SU-DHL-6 (cell line): Measurements from ENCODE around the gene NDUFS5.

Experiments
- H2AFZ ChIP-seq: fragments of 200-600 bp; sonication (generic); 2 replicates; pipeline ENCODE4 v1.6.1; 2014; ENCODE audit warnings: low read depth, mild to moderate bottlenecking, moderate library complexity, mixed read lengths, antibody characterized with exemption, low read length; ENCODE audit not compliant: severe bottlenecking
- H3F3A ChIP-seq: fragments of 200-600 bp; shearing (Covaris generic); 2 replicates; pipeline ENCODE4 v1.6.0; 2016; ENCODE audit warnings: antibody characterized with exemption, mild to moderate bottlenecking; ENCODE audit not compliant: insufficient read depth
- H3K27ac ChIP-seq: fragments of 200-600 bp; sonication (generic); 2 replicates; pipeline ENCODE4 v1.5.1; 2016; ENCODE audit warnings: low read depth, mild to moderate bottlenecking, low read length, moderate library complexity, mixed read lengths
- H3K27me3 ChIP-seq: fragments of 200-600 bp; sonication (generic), shearing (Covaris generic); 2 replicates; pipeline ENCODE4 v1.6.0; 2014; ENCODE audit warnings: mild to moderate bottlenecking, low read length
- H3K36me3 ChIP-seq: fragments of 200-600 bp; sonication (generic); 2 replicates; pipeline ENCODE4 v1.6.1; 2014; ENCODE audit warnings: mild to moderate bottlenecking, low read length, mixed read lengths
- H3K4me2 ChIP-seq: fragments of 300-600, 200-600 bp; shearing (Covaris generic), sonication (generic); 2 replicates; pipeline ENCODE4 v1.6.0; 2014; ENCODE audit warnings: low read length, low read depth, mild to moderate bottlenecking; ENCODE audit not compliant: poor library complexity, severe bottlenecking
- H3K4me3 ChIP-seq: fragments of 200-600 bp; sonication (generic); 2 replicates; pipeline ENCODE4 v1.5.1; 2014; ENCODE audit warnings: antibody characterized with exemption, low read length, mild to moderate bottlenecking, mixed read lengths; ENCODE audit not compliant: insufficient read depth, poor library complexity, severe bottlenecking
- H3K79me2 ChIP-seq: fragments of 200-600 bp; sonication (generic); 2 replicates; pipeline ENCODE4 v1.6.1; 2014; ENCODE audit warnings: mild to moderate bottlenecking, low read length, moderate library complexity; ENCODE audit not compliant: insufficient read depth
- H3K9ac ChIP-seq: fragments of 200-600 bp; sonication (generic); 2 replicates; pipeline ENCODE4 v1.7.0; 2014; ENCODE audit warnings: mild to moderate bottlenecking, low read length
- H3K9me2 ChIP-seq: fragments of 200-600 bp; sonication (generic); replicated peaks from 2 replicates; pipeline ENCODE4 v1.6.1; 2014; ENCODE audit warnings: low read length; ENCODE audit not compliant: insufficient read depth
- H3K9me3 ChIP-seq: fragments of 200-600 bp; sonication (generic); 2 replicates; pipeline ENCODE4 v1.6.1; 2014; ENCODE audit warnings: low read length, mixed read lengths; ENCODE audit not compliant: insufficient read depth
- H4K20me1 ChIP-seq: fragments of 200-600 bp; sonication (generic); 2 replicates; pipeline ENCODE4 v1.6.1; 2014; ENCODE audit warnings: low read depth, mild to moderate bottlenecking, antibody characterized with exemption, low read length, moderate library complexity, mixed read lengths
- EZH2phosphoT487 ChIP-seq: fragments of 200-600 bp; sonication (generic), shearing (Covaris generic); conservative IDR thresholded peaks from 2 replicates; pipeline ENCODE4 v1.6.1; 2018; ENCODE audit warnings: mild to moderate bottlenecking, antibody characterized with exemption, low read length, moderate library complexity, mixed read lengths
- TF ChIP-seq, protein P1 (sequence below): fragments of 200-600 bp; sonication (generic); IDR thresholded peaks from one replicate; pipeline ENCODE4 v1.5.1; 2017; ENCODE audit warnings: antibody characterized with exemption, mild to moderate bottlenecking, low read length, moderate library complexity; ENCODE audit not compliant: insufficient read depth, poor library complexity, severe bottlenecking

Gene NDUFS5

DNA sequence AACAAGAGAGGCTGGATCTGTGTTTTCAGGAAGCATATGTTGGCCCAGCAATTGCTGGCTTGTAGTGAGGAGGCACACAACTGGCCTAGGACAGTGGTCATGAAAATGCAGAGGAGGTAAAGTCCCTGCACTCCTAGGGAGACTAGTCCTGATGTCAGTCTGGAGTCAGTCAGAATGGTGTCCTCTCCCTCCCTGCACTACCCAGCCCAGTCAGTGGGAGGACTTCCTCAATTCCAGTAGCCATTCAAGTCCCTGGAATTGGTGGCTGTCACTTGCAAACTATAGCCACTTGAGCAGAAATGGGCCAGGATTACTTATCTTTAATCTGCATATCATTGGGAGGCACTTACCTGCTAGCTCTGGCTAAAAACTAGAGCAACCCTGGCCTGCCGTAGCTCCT, 18.6 kb downstream of the NDUFS5 start:
- no peaks in the 10 kb centered on the region for H3K9me2 ChIP-seq
- H3K9ac ChIP-seq = no peak overlapping the region
- no peaks in the 10 kb centered on the region; the same call in 1 of the 2 replicates for H3F3A ChIP-seq
- no peak overlapping the region for H2AFZ ChIP-seq
- no peaks in the 10 kb centered on the region for H4K20me1 ChIP-seq
- no peak overlapping the region for H3K4me2 ChIP-seq
- no peaks in the 10 kb centered on the region for H3K27me3 ChIP-seq
- H3K79me2 ChIP-seq = no peaks in the 10 kb centered on the region
- H3K36me3 ChIP-seq = peaks cover 2% of the 10 kb centered on the region; the same call in 1 of the 2 replicates
- TF ChIP-seq, protein P1, sequence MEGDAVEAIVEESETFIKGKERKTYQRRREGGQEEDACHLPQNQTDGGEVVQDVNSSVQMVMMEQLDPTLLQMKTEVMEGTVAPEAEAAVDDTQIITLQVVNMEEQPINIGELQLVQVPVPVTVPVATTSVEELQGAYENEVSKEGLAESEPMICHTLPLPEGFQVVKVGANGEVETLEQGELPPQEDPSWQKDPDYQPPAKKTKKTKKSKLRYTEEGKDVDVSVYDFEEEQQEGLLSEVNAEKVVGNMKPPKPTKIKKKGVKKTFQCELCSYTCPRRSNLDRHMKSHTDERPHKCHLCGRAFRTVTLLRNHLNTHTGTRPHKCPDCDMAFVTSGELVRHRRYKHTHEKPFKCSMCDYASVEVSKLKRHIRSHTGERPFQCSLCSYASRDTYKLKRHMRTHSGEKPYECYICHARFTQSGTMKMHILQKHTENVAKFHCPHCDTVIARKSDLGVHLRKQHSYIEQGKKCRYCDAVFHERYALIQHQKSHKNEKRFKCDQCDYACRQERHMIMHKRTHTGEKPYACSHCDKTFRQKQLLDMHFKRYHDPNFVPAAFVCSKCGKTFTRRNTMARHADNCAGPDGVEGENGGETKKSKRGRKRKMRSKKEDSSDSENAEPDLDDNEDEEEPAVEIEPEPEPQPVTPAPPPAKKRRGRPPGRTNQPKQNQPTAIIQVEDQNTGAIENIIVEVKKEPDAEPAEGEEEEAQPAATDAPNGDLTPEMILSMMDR = no peak
- no peak for TF ChIP-seq EZH2phosphoT487
- no peak overlapping the region for H3K27ac ChIP-seq
- no peaks in the 10 kb centered on the region for H3K9me3 ChIP-seq
- no peak overlapping the region for H3K4me3 ChIP-seq

DNA sequence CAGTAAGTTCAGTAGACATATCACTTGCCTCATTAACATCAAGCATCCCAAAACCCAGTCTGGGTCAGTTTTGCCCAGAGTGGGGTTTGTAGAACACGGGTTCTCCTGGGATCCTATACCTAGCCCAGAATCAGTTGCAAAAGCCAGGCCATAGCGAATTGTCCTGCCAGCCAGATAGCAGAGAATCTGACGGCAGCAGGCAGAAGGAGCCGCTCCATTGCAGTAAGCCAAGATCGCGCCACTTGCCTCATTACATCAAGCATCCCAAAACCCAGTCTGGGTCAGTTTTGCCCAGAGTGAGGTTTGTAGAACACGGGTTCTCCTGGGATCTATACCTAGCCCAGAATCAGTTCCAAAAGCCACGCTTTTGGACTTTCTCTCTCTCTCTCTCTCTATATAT, 19.1 kb downstream of the NDUFS5 start:
- no peak overlapping the region for H3K9ac ChIP-seq
- H3K79me2 ChIP-seq = no peaks in the 10 kb centered on the region
- no peaks in the 10 kb centered on the region for H3K9me2 ChIP-seq
- H3K4me2 ChIP-seq = no peak overlapping the region
- no peaks in the 10 kb centered on the region for H3K27me3 ChIP-seq
- H3K27ac ChIP-seq = no peak overlapping the region
- no peak overlapping the region for H2AFZ ChIP-seq
- H4K20me1 ChIP-seq = no peaks in the 10 kb centered on the region
- H3K4me3 ChIP-seq = no peak overlapping the region
- H3F3A ChIP-seq = no peaks in the 10 kb centered on the region; the same call in 1 of the 2 replicates
- no peaks in the 10 kb centered on the region for H3K9me3 ChIP-seq
- TF ChIP-seq, protein P1 = no peak
- TF ChIP-seq EZH2phosphoT487 = no peak
- peaks cover 2% of the 10 kb centered on the region; the same call in 1 of the 2 replicates for H3K36me3 ChIP-seq

DNA sequence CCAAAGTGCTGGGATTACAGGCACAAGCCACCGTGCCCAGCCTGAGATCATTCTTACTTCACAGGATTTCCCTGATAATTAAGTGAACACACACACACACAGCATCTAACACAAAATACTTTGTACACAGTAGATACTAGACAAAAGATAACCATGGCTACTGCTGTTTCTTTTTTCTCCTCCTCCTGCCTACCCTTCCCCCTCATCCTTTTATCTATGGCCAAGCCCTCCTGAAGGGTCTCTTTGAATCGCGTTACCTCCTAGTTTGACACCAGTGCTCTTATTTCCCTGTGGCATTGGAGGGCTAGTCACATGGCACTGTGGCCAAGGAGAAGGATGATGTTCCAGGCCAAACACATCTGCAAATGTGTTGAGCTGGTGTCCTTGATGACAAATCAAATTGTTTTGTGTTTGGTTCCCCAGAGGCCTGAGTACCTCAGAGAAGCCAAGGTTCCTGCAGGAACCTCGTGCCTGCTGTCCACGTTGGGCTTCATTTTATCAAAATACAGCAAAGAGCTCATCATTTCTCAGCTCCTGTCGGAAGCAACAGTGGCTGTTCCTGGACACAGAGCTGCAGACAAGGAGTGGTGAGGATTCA, 20.6 kb downstream of the NDUFS5 start:
- Histone ChIP-seq H3K36me3 (no peaks in the 10 kb centered on the region), H3F3A (no peaks in the 10 kb centered on the region; the same call in 1 of the 2 replicates), H3K9me2 (no peaks in the 10 kb centered on the region), H3K27me3 (no peaks in the 10 kb centered on the region), H3K9ac (no peak overlapping the region), H3K4me3 (no peak overlapping the region), H3K4me2 (no peak overlapping the region), H4K20me1 (no peaks in the 10 kb centered on the region), H3K27ac (no peak overlapping the region), H3K79me2 (no peaks in the 10 kb centered on the region), H2AFZ (no peak overlapping the region), H3K9me3 (no peaks in the 10 kb centered on the region)
- TF ChIP-seq, protein P1 = no peak
- TF ChIP-seq EZH2phosphoT487 = no peak
